Stimulated activated CD4-positive, alpha-beta T cell treated with anti-CD3 and anti-CD28 coated beads, Interleukin-12 subunit alpha, Interleukin-12 subunit beta, amount 100 ng/mL, for 4 hours (primary cell): Measurements from ENCODE around the gene TYRP1.

Experiments used
- DNase-seq: peaks from one replicate; pipeline ENCODE4 v3.0.0-alpha.2; 2020

Gene TYRP1

DNA sequence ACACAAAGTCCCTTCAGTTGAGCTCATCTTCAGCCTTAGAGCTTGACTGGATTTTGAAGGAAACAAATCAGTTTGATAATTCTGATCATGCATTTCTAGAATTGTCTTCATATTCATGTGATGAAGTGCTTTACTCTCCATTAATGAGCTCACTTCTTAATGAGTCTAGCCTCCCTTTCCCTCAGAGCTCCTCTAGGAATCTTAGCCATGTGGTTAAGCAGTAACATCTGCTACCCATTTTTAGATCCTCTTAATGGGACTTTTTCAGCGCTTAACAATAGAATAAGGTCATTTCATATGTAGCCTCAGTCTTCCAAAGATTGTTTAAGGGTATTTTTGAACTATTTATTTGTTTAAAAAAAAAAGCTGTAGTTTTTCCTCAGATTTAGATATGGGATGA, 44.7 kb downstream of the TYRP1 start:
- DNase-seq, result no peak

DNA sequence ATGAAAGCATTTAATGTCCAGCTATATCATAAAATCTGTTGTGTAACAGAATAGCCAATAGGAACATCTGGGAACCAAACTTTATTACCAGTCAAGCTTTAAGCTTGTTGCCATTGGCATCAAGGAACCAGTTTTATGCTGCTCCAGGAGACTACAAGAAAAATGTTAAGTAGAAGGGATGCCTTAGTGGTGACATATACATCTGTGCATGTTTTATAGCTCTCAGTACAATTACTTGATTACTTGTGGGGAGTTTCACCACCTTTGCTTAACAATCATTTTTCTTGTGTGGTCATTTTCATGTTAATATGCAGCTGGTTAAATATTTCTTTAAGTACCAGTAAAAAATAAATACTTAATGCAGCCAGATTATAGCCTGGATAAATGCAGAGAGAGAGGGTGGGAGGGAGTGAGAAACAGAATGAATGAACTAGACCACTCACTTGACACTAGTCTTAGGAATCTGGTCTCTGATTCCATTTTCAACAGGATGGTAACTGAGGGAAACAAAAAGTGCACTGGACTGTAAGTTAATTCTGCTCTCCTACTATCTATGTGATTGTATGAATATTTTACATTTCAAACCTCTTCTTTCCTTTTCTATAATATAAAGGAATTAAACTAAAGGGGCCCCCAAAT, 45.9 kb downstream of the TYRP1 start:
- DNase-seq, result no peak

DNA sequence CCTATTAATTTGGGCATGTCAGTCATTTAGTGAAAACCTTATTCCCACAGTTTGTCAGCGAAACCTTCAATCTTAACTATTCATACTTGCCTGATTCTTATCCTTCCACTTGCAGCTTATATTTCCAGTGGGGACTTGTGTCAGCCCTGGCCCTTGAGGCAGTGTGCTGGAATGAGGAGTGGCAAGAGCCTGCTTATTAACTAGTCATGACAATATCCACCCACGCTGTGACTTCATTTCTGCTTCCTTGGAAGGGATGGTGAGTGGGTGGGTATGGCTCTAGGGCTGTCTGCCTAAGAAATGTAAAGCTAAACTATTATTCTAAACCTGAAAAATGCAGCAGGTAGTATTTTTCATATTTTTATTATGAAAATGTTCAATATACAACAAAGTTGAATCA, 47.7 kb downstream of the TYRP1 start:
- no peak for DNase-seq

DNA sequence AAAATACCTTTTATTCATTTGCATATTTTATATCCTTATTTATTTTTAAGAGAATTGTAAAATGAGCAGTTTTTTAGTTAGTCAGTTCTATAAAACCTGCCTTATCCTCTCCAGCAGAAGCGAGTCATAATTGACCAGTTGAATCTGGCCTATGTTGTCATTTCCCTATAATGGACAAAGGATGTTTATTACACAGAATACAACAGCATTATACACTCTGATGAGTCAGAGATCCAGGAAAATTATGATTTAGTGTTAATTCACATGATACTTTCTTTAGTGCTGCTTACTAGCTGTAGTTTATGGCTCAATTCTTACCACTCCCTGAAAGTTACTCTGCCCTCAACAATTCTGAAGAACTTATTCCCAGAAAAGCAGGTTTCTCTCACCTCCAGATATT, 54.8 kb downstream of the TYRP1 start:
- no peak for DNase-seq

DNA sequence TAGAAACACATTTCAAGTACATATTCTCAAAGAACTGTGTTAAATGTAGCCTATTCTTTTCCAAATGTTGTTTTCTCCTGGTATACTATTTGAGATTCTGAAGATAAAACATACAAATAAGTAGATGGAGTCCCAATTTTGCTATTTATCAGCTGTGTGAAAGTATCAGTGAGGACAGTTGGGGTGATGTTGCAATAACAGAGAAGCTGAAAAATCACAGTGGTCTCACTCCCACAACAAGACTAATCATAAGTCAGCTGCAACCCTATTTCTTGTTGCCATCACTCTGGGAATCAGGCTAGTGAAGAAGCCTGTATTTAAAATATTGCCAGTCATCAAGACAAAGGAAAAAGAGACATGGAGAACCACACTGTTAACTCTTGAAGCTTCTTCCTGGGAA, 55.8 kb downstream of the TYRP1 start:
- DNase-seq, result no peak

DNA sequence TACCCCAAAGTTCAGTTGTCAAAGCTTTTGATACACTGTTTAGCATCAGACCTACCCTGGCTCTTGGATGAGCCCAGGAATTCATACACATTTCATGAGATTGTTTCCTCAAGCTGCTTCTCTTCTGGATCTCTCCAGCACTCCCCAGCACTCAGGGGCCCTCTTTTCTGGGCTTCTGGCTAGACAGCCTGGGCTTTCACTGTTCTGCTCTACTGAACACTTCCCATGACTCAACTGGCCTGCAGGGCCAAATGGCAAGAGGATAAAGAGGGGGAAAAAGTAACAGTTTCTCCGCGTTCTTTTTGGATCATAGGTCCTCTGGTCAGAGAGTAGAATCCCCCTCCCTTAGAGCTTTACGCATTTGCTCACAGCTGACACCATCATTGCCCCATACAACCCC, 60.7 kb downstream of the TYRP1 start:
- no peak for DNase-seq

DNA sequence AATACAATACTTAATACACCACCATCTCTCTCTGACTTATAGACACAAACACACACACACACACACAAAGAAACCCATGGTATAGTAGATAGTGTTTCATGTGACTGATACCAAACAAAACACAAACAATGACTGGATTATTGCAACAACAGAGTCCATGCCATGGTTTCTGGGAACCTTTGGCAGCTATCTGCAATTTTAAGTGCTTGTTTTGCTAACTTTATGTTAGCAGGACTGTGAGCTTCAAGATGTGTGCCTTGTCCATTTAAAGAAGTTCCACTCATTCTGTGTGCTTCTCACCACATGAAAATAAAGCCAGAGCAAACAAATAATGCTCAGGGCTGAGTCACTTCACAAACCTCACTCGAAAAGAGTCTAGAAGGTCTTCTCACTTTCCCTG, 66.6 kb downstream of the TYRP1 start:
- DNase-seq, result no peak
